ENCODE measurements around the gene MANSC1. TPM values are rescaled to one million over a fixed set of nuclear protein-coding genes. Genes with fewer than 3 reads are reported as not detected.

The MANSC1 gene
- total RNA-seq, 1 experiment from 2014 or later, result 27.5 TPM

DNA sequence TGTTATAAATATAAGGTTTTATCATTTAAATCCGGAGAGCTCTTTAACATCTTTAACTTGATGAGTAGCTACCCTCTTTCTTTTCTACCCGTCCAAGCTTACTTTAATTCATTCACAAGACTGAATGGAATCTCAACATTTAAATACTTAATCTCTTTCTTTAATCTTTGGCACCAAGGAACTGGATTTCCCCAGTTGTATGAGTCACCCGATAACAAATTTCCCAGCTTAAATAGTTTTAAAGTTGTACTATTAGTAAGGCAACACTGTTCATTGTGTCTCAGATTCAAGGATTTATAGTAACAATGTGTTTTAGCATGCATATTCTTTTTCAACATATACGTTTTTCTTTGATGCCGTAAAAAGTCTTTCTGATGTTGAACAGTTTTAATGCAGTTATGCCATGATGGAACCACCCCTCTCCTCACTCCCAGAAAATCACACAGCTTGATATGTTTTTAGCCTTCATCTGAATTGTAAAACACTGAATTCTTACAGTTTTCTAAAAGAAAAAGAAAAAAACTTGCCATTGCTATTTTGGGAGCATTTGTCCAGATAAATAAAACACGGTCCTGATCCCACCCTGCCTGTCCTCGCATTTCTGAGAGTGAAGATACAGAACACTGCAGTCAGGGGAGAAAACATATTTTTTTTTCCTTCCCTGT lies 67.1 kb downstream of the MANSC1 start:
- ChIA-PET POLR2A (interaction anchor here (0.7 kb wide), 1 partner anchor 26 kb away, joined by 3 read pairs; no protein-coding TSS in a partner anchor), CTCF (no interaction called here)
- H3K9me3 Mint-ChIP-seq (ENCODE audit: unreplicated experiment), result no peaks in the 10 kb centered on the region
- H3K36me3 Mint-ChIP-seq (ENCODE audit: insufficient read depth, unreplicated experiment), result no peaks in the 10 kb centered on the region
- TF ChIP-seq, protein P1, sequence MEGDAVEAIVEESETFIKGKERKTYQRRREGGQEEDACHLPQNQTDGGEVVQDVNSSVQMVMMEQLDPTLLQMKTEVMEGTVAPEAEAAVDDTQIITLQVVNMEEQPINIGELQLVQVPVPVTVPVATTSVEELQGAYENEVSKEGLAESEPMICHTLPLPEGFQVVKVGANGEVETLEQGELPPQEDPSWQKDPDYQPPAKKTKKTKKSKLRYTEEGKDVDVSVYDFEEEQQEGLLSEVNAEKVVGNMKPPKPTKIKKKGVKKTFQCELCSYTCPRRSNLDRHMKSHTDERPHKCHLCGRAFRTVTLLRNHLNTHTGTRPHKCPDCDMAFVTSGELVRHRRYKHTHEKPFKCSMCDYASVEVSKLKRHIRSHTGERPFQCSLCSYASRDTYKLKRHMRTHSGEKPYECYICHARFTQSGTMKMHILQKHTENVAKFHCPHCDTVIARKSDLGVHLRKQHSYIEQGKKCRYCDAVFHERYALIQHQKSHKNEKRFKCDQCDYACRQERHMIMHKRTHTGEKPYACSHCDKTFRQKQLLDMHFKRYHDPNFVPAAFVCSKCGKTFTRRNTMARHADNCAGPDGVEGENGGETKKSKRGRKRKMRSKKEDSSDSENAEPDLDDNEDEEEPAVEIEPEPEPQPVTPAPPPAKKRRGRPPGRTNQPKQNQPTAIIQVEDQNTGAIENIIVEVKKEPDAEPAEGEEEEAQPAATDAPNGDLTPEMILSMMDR (IDR thresholded peaks at IDR 0.05; ENCODE audit: insufficient read depth in 1 of 2, low read depth in 1 of 2, low read length in 1 of 2, severe bottlenecking in 1 of 2, unreplicated experiment in 1 of 2), result no peak
- no peaks in the 10 kb centered on the region for H3K27me3 Mint-ChIP-seq (ENCODE audit: insufficient read depth, unreplicated experiment)
- Histone ChIP-seq H3K9me3 (no peaks in the 10 kb centered on the region), H3K27me3 (replicated peaks; ENCODE audit: control insufficient read depth, insufficient read depth, low read length) (no peaks in the 10 kb centered on the region), H3K4me3 (ENCODE audit: low read depth, low read length) (no peak overlapping the region), H3K4me1 (no peaks in the 10 kb centered on the region), H3K36me3 (ENCODE audit: control insufficient read depth, insufficient read depth, low read length) (no peaks in the 10 kb centered on the region)
- H3K27ac Mint-ChIP-seq (ENCODE audit: unreplicated experiment), result no peak overlapping the region
- no peaks in the 10 kb centered on the region for H3K4me1 Mint-ChIP-seq (ENCODE audit: low read depth, unreplicated experiment)
- DNase-seq, result no peak
- no TSS peak for BruUV-seq (replicated peaks)
- no peak overlapping the region for H3K4me3 Mint-ChIP-seq (ENCODE audit: unreplicated experiment)
- intact Hi-C loops (cut with micrococcal nuclease; ENCODE audit: unreplicated experiment), result no loop called here

DNA sequence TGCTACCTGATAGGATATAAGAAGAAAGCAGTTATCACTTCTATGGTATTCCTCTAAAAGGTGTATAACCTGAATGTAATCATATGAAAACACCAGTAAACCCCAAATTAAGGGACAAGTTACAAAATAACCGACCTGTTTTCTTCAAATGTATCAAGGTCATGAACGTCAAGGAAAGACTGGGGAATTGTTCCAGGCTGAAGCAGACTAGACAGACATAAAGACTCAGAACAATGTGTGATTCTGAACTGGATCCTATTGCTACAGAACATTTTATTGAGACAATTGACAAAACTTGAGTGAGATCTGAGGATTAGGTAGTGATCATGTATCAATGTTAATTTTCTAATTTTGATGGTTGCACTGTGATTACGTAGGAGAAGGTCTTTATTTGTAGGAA lies 67.8 kb downstream of the MANSC1 start:
- TF ChIP-seq, protein P1 (IDR thresholded peaks at IDR 0.05; ENCODE audit: insufficient read depth in 1 of 2, low read depth in 1 of 2, low read length in 1 of 2, severe bottlenecking in 1 of 2, unreplicated experiment in 1 of 2), result no peak
- no peaks in the 10 kb centered on the region for H3K36me3 ChIP-seq (ENCODE audit: control insufficient read depth, insufficient read depth, low read length)
- no peaks in the 10 kb centered on the region for H3K9me3 ChIP-seq
- ChIA-PET CTCF (no interaction called here), POLR2A (interaction anchor here (0.7 kb wide), 1 partner anchor 26 kb away, joined by 3 read pairs; no protein-coding TSS in a partner anchor)
- H3K9me3 Mint-ChIP-seq (ENCODE audit: unreplicated experiment), result no peaks in the 10 kb centered on the region
- H3K36me3 Mint-ChIP-seq (ENCODE audit: insufficient read depth, unreplicated experiment), result no peaks in the 10 kb centered on the region
- H3K27me3 Mint-ChIP-seq (ENCODE audit: insufficient read depth, unreplicated experiment), result no peaks in the 10 kb centered on the region
- H3K27ac Mint-ChIP-seq (ENCODE audit: unreplicated experiment), result no peak overlapping the region
- no peaks in the 10 kb centered on the region for H3K4me1 Mint-ChIP-seq (ENCODE audit: low read depth, unreplicated experiment)
- no peak overlapping the region for H3K4me3 Mint-ChIP-seq (ENCODE audit: unreplicated experiment)
- BruUV-seq (replicated peaks), result no TSS peak
- intact Hi-C loops (cut with micrococcal nuclease; ENCODE audit: unreplicated experiment), result no loop called here
- no peaks in the 10 kb centered on the region for H3K4me1 ChIP-seq
- no peaks in the 10 kb centered on the region for H3K27me3 ChIP-seq (replicated peaks; ENCODE audit: control insufficient read depth, insufficient read depth, low read length)
- H3K4me3 ChIP-seq (ENCODE audit: low read depth, low read length), result no peak overlapping the region
- no peak for DNase-seq

DNA sequence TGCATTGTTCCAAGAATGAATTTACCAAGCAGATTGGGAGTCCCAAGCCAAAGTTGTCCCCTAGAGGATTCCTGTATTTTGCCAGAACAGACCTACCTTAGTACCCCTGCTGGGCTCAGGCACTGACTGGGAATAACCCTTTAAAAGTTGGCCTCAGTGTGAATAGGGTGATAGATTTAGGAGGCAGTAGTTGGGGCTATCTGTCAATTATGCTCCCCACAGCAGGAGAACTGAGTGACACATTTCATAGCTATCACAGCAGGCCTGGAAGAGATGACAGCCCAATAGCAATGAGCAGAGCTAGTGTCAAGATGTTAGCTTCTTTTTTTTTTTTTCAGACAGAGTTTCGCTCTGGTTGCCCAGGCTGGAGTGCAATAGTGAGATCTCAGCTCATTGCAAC lies 68.9 kb downstream of the MANSC1 start:
- TF ChIP-seq, protein P1 (IDR thresholded peaks at IDR 0.05; ENCODE audit: insufficient read depth in 1 of 2, low read depth in 1 of 2, low read length in 1 of 2, severe bottlenecking in 1 of 2, unreplicated experiment in 1 of 2), result no peak
- ChIA-PET POLR2A (no interaction called here), CTCF (no interaction called here)
- H3K36me3 Mint-ChIP-seq (ENCODE audit: insufficient read depth, unreplicated experiment), result no peaks in the 10 kb centered on the region
- DNase-seq, result no peak
- no peaks in the 10 kb centered on the region for H3K36me3 ChIP-seq (ENCODE audit: control insufficient read depth, insufficient read depth, low read length)
- H3K27me3 ChIP-seq (replicated peaks; ENCODE audit: control insufficient read depth, insufficient read depth, low read length), result no peaks in the 10 kb centered on the region
- H3K9me3 Mint-ChIP-seq (ENCODE audit: unreplicated experiment), result no peaks in the 10 kb centered on the region
- BruUV-seq (replicated peaks), result no TSS peak
- no peaks in the 10 kb centered on the region; the same call in 1 of the 2 replicates for H3K9me3 ChIP-seq
- H3K4me3 Mint-ChIP-seq (ENCODE audit: unreplicated experiment), result no peak overlapping the region
- H3K4me1 Mint-ChIP-seq (ENCODE audit: low read depth, unreplicated experiment), result no peaks in the 10 kb centered on the region
- no peaks in the 10 kb centered on the region for H3K4me1 ChIP-seq
- no peak overlapping the region for H3K27ac Mint-ChIP-seq (ENCODE audit: unreplicated experiment)
- H3K27me3 Mint-ChIP-seq (ENCODE audit: insufficient read depth, unreplicated experiment), result no peaks in the 10 kb centered on the region
- intact Hi-C loops (cut with micrococcal nuclease; ENCODE audit: unreplicated experiment), result no loop called here
- H3K4me3 ChIP-seq (ENCODE audit: low read depth, low read length), result no peak overlapping the region

Measured in Caco-2 (cell line).